ENCODE data around the gene LRIT2. TPM values are rescaled to one million over a fixed set of nuclear protein-coding genes. Genes with fewer than 3 reads are reported as not detected.

Gene LRIT2
- total RNA-seq, 4 donors from 2014 or later: not detected

GRCh38 chr10:84234479-84234878 is 9.1 kb upstream of the LRIT2 start:
- no peak for DNase-seq
- Histone ChIP-seq H3K27ac (no peak overlapping the region), H3K9me3 (no peaks in the 10 kb centered on the region), H3K4me1 (no peaks in the 10 kb centered on the region), H3K4me3 (no peak overlapping the region), H3K27me3 (no peaks in the 10 kb centered on the region), H3K36me3 (no peaks in the 10 kb centered on the region)
- TF ChIP-seq, protein P1, sequence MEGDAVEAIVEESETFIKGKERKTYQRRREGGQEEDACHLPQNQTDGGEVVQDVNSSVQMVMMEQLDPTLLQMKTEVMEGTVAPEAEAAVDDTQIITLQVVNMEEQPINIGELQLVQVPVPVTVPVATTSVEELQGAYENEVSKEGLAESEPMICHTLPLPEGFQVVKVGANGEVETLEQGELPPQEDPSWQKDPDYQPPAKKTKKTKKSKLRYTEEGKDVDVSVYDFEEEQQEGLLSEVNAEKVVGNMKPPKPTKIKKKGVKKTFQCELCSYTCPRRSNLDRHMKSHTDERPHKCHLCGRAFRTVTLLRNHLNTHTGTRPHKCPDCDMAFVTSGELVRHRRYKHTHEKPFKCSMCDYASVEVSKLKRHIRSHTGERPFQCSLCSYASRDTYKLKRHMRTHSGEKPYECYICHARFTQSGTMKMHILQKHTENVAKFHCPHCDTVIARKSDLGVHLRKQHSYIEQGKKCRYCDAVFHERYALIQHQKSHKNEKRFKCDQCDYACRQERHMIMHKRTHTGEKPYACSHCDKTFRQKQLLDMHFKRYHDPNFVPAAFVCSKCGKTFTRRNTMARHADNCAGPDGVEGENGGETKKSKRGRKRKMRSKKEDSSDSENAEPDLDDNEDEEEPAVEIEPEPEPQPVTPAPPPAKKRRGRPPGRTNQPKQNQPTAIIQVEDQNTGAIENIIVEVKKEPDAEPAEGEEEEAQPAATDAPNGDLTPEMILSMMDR (IDR thresholded peaks at IDR 0.05): no peak
- no peak for TF ChIP-seq POLR2A (IDR thresholded peaks at IDR 0.05)
- intact Hi-C loops (cut with DNase I; ENCODE audit: low total_unique reads): no loop called here

DNA sequence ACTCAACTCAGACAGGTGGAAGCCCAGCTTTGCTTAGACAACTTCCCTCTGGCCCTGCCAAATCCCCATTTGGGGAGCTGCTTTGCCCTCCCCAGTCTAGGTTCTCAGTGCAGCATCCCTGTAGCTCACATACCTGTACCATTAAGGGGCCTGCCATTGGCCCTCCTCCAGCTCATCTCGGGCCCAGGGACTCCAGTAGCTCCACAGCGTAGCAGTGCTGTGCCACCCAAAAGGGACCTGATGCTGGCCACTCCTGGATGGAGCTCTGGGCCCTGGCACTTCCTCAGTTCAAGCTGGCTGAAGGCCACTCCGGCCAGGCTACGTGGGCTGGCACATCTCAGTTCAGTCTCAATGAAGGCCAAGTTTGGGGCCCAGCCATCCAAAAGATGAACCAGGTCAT is 8.6 kb upstream of the LRIT2 start:
- Histone ChIP-seq H3K9me3 (no peaks in the 10 kb centered on the region), H3K4me1 (no peaks in the 10 kb centered on the region), H3K36me3 (no peaks in the 10 kb centered on the region), H3K27me3 (no peaks in the 10 kb centered on the region), H3K27ac (no peak overlapping the region), H3K4me3 (no peak overlapping the region)
- intact Hi-C loops (cut with DNase I; ENCODE audit: low total_unique reads): no loop called here
- TF ChIP-seq POLR2A (IDR thresholded peaks at IDR 0.05): no peak
- DNase-seq: no peak

- no peak for DNase-seq
- H3K9me3 ChIP-seq: no peaks in the 10 kb centered on the region
- TF ChIP-seq, protein P1 (IDR thresholded peaks at IDR 0.05): no peak
These were observed 7.0 kb upstream of the LRIT2 start for GRCh38 chr10:84232376-84232775.

GRCh38 chr10:84230359-84230758 is 5.0 kb upstream of the LRIT2 start:
- DNase-seq: no peak
- Histone ChIP-seq H3K36me3 (no peaks in the 10 kb centered on the region), H3K27ac (no peak overlapping the region), H3K27me3 (no peaks in the 10 kb centered on the region), H3K9me3 (no peaks in the 10 kb centered on the region), H3K4me3 (no peak overlapping the region), H3K4me1 (no peaks in the 10 kb centered on the region)
- TF ChIP-seq, protein P1 (IDR thresholded peaks at IDR 0.05): no peak
- TF ChIP-seq POLR2A (IDR thresholded peaks at IDR 0.05): no peak
- intact Hi-C loops (cut with DNase I; ENCODE audit: low total_unique reads): no loop called here

More at GRCh38 chr10:84232376-84232775, 7.0 kb upstream of the LRIT2 start:
- Histone ChIP-seq H3K36me3 (no peaks in the 10 kb centered on the region), H3K4me3 (no peak overlapping the region), H3K27me3 (no peaks in the 10 kb centered on the region), H3K27ac (no peak overlapping the region), H3K4me1 (no peaks in the 10 kb centered on the region)
- intact Hi-C loops (cut with DNase I; ENCODE audit: low total_unique reads): no loop called here

DNA sequence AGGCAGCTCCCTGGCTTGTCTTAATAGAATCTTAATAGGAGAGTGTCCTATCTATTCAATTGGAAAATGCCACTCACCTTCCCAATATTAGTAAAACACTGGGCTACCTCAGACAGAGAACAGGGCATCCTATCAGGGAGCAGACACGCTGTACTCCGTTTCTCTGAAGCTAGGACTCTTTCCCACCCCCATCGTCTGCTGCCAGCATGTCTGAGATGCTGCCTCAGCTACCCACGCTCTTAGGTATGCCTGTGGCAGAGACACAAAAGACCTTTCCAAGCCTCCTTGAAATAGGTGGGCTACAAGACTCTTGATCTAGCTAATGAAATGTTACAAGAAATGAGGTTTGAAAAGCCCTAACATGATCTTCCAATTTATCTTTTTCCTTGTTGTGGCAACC is 2.5 kb upstream of the LRIT2 start:
- no peaks in the 10 kb centered on the region for H3K36me3 ChIP-seq
- H3K27me3 ChIP-seq: no peaks in the 10 kb centered on the region
- no peaks in the 10 kb centered on the region for H3K9me3 ChIP-seq
- H3K4me1 ChIP-seq: no peaks in the 10 kb centered on the region
- no peak for DNase-seq
- no peak for TF ChIP-seq POLR2A (IDR thresholded peaks at IDR 0.05)
- TF ChIP-seq, protein P1 (IDR thresholded peaks at IDR 0.05): no peak
- H3K27ac ChIP-seq: no peak overlapping the region
- intact Hi-C loops (cut with DNase I; ENCODE audit: low total_unique reads): no loop called here
- no peak overlapping the region for H3K4me3 ChIP-seq

DNA sequence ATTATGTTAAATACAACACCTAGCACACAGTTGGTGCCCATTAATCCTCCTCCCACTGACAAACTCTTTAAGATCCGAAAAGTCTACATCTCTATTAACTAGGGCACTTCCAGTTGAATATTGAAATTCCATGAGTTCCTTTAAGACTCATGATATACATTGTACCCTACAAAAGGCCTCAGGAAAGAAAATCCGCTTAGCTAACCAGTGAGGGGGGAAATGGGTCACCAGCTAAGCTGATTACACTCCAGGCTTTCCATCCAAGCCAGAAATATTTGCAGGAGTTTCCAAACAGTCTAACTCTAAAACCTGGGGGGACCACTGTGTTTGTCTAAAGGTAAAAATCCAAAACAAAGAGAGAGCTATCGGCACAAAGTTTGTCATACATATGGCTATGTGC is 1.3 kb upstream of the LRIT2 start:
- H3K9me3 ChIP-seq: no peaks in the 10 kb centered on the region
- intact Hi-C loops (cut with DNase I; ENCODE audit: low total_unique reads): no loop called here
- H3K27ac ChIP-seq: no peak overlapping the region
- H3K36me3 ChIP-seq: no peaks in the 10 kb centered on the region
- H3K4me3 ChIP-seq: no peak overlapping the region
- H3K27me3 ChIP-seq: no peaks in the 10 kb centered on the region
- no peaks in the 10 kb centered on the region for H3K4me1 ChIP-seq
- DNase-seq: no peak
- TF ChIP-seq, protein P1 (IDR thresholded peaks at IDR 0.05): no peak
- no peak for TF ChIP-seq POLR2A (IDR thresholded peaks at IDR 0.05)

Measured in uterus (tissue), 4 donors.